HK-2 (cell line): ENCODE results near the gene ABCC12.
A peak's percentile ranks its signal among the peaks of the same experiment; 100 is the strongest.

Experiments used
- DNase-seq: peaks from one replicate; pipeline ENCODE4 v3.0.0-alpha.2; 2018; ENCODE audit not compliant: unreplicated experiment

Gene ABCC12

DNA sequence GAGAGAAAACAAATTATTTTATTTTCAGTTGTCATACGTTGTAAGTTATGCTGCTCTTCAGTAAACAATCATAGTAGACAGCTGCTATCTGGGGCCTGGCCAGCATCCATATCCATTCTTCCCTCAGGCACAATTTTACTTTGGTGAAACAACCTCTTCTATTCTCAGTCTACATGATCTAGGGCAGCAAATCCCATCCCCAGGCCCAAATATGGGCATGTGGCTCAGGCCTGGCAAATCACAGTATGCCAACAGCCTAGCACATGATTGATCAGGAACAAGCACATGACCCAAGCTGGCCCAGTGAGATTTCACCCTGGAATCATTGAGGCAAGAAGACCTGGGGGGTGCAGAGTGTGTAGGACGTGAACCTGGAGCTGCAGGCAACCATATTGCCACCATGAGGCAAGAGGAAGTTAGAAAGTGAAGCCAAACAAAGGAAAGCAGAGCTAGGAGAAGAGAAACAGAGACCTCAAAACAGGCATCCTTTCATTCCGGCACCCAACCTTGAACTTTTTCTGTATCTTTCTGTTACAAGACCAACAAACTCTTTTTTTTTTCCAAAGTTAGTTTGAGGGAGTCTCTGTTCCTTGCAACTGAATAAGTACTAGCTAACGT is 10.3 kb upstream of the ABCC12 start:
- DNase-seq = no peak

- DNase-seq = peak; percentile 88
Observed at GRCh38 chr16:48164907-48165715, 9.3 kb upstream of the ABCC12 start.

GRCh38 chr16:48162839-48163410 is 7.1 kb upstream of the ABCC12 start:
- no peak for DNase-seq

DNA sequence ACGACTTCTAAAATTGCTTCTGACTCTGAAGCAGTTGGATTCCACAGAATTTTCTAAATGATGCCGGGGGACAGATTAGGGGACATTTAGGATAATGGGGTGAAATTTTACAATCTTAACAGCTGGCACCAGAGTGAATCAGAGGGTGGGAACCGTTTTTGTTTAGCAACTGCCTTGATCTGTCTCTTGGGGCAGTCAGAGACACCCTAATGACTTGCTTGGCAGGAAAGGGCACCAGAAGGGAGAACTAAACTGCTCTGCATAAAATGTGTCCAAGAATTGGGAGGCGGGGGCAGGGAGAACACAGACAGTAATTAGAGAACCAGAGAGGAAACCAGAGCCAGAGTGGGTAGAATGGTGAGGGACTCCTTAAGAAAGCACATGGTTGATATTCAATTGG is 6.1 kb upstream of the ABCC12 start:
- no peak for DNase-seq

GRCh38 chr16:48160575-48160974 is 4.8 kb upstream of the ABCC12 start:
- DNase-seq = no peak

GRCh38 chr16:48158296-48158695 is 2.5 kb upstream of the ABCC12 start:
- peak; percentile 31 for DNase-seq

GRCh38 chr16:48157794-48158193 is 2.0 kb upstream of the ABCC12 start:
- no peak for DNase-seq

- no peak for DNase-seq
Observed at GRCh38 chr16:48157302-48157701, 1.5 kb upstream of the ABCC12 start.

- DNase-seq = peak; percentile 85
Observed at GRCh38 chr16:48156790-48157209, 1.0 kb upstream of the ABCC12 start.

GRCh38 chr16:48153774-48154173 is 2.0 kb downstream of the ABCC12 start:
- no peak for DNase-seq

DNA sequence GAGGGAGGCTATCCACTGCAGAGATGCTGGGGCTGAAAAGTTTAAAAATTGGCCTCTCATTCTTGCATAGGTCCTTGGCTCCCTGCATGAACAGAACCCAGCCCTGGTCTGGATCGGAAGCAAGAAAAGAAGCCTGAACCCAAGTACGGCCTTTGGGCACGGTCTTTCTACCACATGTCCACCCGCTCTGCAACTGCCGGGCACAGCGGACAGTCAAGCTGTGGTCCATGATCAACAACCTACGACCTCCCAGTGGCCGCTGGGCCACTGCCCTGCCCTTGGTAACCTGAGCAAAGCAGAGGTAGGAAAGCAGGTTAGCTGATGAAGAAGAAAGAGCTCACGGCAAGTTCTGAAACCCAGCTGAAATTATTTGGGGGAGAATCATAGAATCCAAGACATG is 3.6 kb downstream of the ABCC12 start:
- no peak for DNase-seq

- no peak for DNase-seq
Observed at GRCh38 chr16:48150707-48151106, 5.1 kb downstream of the ABCC12 start.

DNA sequence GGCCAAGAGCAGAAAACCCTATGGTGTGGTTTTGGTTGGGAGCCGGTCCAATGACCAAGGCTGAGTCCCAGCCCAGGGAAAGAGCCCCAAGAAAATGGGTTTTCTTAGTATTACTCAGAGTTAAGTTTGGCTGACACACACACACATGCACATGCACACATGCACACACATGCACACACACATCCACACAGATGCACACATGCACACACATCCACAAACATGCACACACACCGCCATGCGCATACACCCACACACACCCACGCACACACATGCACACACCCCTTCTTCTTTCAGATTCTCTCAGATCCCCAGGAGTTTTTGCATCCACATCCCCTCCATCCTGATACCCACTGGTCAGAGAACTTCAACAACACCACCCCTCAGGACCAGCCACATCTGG is 9.1 kb downstream of the ABCC12 start:
- no peak for DNase-seq

DNA sequence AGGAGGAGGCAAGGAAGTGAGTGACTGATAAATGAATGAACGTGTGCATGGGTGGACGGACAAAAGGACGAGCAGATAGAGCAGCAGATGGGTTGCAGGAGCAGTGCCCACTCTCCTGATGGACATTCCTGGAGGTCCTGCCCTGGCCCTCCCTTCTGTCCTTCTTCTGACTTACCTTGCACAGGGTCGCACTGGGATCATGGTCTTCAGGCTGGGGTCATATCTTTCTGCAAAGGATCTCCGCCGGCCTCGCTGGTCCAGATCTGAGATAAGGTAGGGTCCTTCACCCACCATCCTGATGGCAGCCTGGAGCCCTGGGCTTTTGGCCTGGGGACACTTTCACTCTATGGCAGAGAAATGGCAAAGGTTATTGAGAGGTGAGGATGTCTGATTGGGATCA is 9.7 kb downstream of the ABCC12 start:
- no peak for DNase-seq

- no peak for DNase-seq
Observed at GRCh38 chr16:48143812-48144368, 11.9 kb downstream of the ABCC12 start.

- DNase-seq = no peak
Observed at GRCh38 chr16:48140821-48141220, 15.0 kb downstream of the ABCC12 start.

- DNase-seq = no peak
Observed at GRCh38 chr16:48139517-48139916, 16.3 kb downstream of the ABCC12 start.

DNA sequence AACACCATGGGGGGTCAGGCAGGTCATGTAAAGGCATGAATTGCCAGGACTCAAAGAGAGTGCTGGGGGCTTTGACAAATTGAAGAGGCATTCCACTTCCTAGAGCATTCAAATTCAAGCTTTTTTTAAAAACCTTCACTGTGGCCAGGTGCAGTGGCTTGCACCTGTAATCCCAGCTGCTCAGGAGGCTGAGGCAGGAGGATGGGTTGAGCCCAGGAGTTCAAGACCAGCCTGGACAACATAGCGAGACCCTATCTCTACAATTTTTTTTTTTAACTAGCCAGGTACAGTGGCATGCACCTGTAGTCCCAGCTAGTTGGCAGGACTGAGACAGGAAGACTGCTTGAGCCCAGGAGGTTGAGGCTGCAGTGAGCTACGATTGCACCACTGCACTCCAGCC is 17.2 kb downstream of the ABCC12 start:
- DNase-seq = no peak

- no peak for DNase-seq
Observed at GRCh38 chr16:48137822-48138221, 18.0 kb downstream of the ABCC12 start.

DNA sequence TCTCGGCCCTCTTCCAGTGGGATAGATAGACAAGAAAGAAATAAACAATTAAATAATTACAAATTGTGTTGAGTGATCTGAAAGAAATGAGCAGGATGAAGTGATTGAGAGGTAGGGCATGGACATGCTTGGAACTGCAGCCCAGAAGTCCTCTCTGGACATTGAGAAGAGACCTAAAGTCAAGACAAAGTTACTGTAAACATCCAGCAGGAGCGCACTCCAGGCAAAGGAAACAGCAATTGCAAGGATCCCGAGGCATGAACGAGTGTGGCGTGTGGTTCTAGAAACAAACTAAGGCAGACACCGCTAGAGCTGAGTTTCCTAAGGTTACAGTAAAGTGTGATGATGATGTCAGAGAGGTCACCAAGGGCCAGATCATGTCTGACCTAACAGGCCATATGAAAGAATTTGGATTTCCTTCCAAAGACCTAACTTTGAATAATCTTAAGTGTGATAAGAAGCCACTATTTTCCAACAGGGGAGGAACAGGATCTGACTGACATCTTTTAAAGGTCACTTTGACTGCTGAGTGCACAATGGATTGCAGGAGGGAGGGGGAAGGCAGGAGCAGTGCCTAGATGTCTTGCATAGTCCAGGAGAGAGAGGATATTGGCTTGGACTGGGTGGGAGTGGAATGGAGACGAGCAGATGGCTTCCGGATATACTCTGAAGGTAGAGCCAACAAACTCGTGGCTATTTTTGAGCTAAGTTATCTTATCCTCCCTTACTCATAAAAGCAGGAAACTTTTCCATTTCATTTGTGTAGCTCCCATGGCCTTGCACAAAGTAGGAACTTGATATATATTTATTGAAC is 19.0 kb downstream of the ABCC12 start:
- DNase-seq = no peak

- no peak for DNase-seq
Observed at GRCh38 chr16:48133455-48134211, 22.2 kb downstream of the ABCC12 start.
